SK-N-DZ (cell line): ENCODE results near the gene OTULIN.

Experiments
- DNase-seq: peaks from one replicate; pipeline ENCODE4 v3.0.0-alpha.2; 2015; ENCODE audit warnings: low spot score

OTULIN gene

DNA sequence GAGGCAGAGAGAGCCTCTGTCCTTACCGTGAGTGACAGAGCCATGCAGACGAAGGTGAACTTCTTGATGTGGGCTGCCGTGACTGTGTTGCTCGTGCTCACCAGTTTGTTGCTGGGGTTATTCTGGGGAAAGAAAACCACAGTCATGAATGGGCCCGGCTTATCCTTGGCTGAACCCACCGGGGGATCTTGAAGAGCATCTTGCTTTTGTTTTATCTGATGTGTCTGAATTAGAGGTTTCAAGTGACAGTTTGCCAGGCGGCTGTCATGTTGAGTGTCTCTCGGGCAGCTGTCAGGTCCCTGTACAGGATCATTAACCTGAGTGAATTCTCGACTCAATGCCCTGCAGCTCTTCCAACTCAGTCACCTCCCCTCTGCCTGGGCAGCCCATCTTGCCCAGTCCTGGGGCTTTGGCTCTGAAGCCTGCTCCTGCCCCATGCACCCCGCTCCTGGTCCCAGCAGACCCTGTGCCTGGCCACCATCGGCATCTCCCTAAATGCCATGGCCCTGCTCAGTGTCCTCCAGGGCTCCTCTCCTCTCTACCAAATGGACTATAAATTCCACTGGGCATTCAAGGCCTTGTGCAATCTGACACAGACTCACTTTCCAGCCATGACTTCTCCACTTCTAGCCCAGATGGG, 77.4 kb downstream of the OTULIN start:
- peak; percentile 79 for DNase-seq

DNA sequence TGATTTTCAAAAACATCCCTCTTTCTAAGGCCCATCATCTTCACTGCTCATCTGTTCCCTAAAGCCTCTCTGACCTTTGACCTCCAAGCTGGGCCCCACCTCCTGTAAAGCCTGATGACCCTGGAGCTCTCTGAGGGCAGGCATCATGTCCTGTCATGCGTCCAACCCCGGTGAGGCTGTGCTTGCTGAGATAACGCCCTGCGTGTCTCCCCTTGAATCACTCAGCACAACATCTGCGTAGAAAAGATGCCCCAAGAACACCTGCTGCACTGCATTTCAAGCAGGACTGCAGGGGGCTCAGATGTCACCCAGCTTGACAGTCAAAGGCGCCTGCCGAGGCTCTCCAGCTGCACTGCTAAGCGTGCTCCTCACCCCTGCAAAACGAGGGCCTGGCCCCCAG, 78.0 kb downstream of the OTULIN start:
- peak; percentile 75 for DNase-seq

DNA sequence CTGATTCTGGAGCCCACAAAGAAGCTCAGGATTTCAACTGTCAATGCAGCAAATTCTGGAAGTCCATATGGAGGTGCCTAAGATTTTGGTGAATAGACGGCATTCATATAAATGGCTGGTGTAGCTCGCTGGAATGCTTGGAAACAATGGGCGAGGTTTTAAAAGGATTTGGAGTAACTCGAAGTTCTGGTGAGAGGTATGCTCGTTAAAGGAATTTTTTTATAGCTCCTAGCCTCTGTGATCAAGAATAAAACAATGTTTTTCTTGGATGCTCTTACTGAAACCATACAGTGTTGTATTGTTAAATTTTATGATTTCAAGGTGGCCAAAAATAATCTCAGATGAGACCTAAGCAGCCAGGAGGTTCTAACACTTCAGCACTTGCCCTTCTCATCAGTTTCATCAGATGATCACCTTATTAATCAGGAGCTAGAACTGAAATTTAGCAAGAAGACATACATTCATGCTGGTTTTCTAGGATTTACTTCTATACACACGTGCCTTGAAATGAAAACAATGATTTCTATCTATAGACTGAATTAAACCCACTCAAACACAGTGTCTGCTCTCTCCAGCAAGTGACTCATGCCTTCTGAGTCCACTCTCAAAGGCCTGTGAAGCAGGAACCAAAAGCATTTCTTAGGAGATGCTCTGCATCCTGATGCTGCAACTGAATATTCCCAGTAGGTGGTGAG, 79.2 kb downstream of the OTULIN start:
- no peak for DNase-seq

DNA sequence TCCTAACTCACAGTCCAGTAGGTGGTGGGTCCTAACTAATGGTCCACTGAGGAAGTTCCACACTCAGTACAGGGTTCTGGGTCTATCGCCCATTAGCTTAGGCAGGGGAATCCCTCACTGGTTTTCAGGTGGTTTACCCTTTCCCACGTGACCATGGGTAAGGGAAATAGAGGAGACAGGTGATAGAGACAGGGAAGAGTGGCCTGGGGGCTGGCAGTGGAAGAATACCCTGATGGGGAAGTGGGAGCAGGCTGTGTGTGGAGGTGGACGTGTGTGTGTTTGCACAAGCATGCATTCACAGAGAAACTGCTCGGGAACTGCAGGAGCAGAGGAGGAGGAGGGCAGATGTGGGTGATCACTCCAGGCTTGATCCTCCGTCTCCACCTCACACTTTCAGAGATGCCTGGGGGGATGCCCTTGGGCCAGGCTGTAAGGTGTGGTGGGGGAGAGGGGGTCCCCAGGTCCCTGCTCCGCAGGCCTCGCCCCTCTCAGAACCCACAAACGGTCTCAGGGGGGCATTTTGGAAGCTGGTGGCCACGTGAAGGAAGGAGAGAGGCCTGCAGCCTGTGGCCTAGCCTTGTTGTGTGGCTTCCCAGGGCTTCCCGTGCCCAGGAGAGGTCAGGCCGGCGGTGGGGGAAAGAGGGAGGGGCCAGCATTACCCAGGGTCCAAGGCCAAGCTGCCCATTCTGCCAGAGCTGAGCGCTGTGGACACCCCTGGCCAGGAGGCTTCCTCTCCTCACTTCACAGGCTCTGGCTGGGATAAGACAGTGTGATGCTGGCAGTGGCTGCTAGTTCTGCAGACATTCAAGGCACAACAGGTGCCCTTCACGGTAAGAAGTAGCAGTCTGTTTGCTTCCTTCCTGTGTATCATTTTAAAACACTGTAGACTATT, 80.0 kb downstream of the OTULIN start:
- DNase-seq: no peak

DNA sequence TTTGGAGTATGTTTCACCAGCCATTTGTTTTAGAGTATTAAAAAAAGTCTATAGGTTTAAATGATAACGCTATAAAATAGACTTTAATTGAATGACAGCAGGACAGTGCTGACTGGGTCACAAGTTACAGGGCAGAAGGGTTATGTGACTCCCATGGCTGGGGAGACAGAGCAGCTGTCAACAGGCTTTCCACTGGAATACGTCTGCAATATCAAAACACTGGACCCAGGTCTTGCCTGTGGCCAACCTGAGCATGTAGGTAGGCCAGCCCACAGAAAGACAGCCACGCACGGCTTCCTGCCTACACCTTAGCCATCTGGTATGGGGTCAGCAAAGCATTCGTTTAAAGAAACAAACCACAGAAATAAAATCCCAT, 80.7 kb downstream of the OTULIN start:
- no peak for DNase-seq

DNA sequence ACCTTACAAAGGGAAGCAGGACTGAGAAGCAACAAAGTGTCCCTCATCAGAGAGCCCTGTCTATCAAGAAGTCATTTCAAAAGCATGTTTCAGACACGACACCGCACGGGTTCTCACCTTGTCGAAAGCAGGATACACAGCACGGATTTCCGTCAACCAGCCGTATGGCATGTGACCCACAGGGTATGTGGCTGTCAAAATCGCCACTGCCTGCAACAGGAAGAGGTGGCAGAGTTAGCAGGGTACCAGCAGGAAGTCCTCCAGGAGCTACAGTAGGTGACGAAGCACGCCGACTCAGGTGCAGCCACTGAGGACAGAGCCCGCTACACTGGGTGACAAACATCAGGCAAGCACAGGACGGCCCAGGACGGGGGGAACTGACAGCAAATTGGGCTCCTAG, 81.2 kb downstream of the OTULIN start:
- DNase-seq: no peak

DNA sequence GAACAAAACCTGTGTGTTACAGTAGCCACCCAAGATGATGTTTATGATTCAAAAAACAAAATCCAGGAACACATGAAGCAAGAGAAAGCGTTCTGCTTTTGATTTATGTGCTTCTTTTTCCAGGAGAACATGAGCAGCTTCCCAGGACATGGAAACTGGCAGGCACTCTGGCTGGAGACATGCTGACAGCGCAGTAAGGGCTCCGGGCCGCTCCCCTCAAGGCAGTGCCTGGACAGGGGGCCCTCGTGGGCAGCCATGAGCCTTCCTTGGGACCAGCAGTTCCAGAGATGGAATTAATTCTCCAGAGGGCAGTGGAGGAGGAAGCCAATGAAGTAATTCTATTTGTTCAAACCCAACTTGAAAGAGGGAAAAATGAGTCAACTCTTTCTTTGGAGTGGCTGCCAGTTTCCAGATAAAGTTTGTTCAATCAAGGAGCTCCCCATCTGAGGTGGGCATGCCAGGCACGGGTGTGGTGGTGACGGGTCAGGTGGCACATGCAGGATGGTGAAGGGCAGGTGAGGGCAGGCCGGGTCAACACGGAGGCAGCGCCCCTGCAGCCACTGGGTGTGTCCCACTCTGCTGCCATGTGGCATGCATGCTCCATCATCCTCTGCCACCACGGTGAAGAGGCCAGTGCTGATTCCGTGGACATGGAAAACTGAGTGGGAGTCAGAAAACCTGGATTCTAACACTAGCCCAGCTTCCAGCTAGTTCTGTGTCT, 83.8 kb downstream of the OTULIN start:
- DNase-seq: no peak
